GM04503 (cell line): Measurements from ENCODE around the gene SPAG16.
A peak's percentile ranks its signal among the peaks of the same experiment; 100 is the strongest.

Experiments used
- DNase-seq: peaks from one replicate; pipeline ENCODE4 v3.0.0-alpha.2; 2012; ENCODE audit warnings: low read depth

Gene SPAG16

GRCh38 chr2:213284105-213285090 is at the start of gene SPAG16:
TSS of gene SPAG16 (plus strand) at chr2:213284464.
- peak; percentile 88 for DNase-seq

DNA sequence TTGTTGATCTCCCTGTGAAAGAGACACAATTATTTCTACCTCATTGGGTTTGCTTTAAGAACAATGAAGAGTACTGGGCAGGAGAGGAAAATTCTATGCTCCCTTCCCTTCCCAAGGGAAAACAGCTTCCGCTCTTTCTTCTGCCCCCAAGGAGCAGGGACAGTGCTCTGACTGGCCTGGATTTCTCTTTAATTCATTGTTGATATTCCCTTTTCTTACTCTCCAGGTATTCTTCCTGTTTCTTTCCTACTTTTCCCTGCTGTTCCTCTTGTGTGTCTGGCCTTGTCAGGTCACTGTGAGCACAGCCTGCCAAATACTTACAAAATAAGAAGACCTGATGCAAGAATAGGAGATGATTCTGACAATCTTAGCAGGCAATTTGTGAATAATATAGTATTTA is 49.6 kb upstream of the SPAG16 start:
- DNase-seq = no peak

- DNase-seq = no peak
Observed at GRCh38 chr2:213235741-213236140, 48.5 kb upstream of the SPAG16 start.

GRCh38 chr2:213237251-213237650 is 47.0 kb upstream of the SPAG16 start:
- no peak for DNase-seq

- no peak for DNase-seq
Observed at GRCh38 chr2:213237787-213238186, 46.5 kb upstream of the SPAG16 start.

- peak; percentile 83 for DNase-seq
Observed at GRCh38 chr2:213238753-213239495, 45.3 kb upstream of the SPAG16 start.

DNA sequence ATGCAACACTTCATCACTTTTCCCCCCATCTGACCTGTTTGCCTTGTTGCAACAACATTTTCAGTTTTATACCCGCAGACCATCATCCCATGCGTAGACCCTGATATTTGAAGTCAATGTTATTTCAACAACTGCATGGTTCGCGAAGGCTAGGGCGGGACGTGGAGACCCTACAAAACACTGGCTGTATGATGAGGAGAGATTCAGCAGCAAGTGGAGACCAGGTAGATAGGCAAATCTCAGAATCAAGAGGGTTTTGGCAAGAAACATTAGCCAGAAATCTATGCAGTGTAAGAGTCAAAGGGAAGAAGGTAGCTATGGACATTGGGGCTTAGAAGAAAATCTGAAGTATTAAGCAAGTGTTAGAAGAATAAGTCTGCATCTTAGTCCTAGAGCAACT is 42.4 kb upstream of the SPAG16 start:
- no peak for DNase-seq

DNA sequence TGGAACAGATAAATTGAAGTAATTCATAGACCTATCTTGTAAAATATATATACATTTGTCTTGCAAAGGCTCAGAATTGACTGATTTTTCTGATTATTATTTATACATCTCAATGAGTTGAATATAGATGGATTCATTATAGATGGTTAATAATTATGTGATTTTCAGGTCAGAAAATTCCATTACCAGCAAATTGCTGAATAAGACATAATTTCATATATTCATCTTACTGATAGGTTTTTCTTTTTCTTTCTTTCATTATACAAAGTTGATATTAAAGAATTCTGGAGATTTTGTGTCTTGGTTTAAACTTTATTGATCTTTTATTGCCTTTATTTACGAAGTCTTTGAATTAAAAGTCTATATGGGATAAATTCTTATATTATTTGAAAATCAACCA is 41.6 kb upstream of the SPAG16 start:
- DNase-seq = no peak

- DNase-seq = no peak
Observed at GRCh38 chr2:213243189-213244044, 40.8 kb upstream of the SPAG16 start.

GRCh38 chr2:213246497-213247281 is 37.6 kb upstream of the SPAG16 start:
- no peak for DNase-seq

DNA sequence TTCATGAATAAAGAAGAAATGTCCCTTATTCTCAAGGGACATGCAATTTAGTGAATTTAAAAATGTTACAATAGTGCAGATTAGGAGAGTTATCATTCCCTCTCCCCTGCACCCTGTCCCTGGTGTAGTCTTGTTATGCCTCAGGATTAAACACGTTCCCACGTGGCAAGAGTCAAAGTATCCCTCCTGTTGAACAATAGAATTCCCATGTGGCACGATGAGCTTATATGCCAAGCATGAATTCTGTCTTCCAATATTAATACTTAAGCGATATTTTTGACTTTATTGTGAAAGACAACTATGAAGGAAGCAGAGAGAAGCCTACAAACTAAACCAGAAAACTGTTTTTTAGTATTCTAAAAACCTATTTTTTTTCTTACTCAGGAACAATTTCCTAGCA is 36.7 kb upstream of the SPAG16 start:
- DNase-seq = no peak

GRCh38 chr2:213248637-213249036 is 35.6 kb upstream of the SPAG16 start:
- no peak for DNase-seq

GRCh38 chr2:213249502-213249901 is 34.8 kb upstream of the SPAG16 start:
- DNase-seq = no peak

- DNase-seq = no peak
Observed at GRCh38 chr2:213251618-213252017, 32.6 kb upstream of the SPAG16 start.

DNA sequence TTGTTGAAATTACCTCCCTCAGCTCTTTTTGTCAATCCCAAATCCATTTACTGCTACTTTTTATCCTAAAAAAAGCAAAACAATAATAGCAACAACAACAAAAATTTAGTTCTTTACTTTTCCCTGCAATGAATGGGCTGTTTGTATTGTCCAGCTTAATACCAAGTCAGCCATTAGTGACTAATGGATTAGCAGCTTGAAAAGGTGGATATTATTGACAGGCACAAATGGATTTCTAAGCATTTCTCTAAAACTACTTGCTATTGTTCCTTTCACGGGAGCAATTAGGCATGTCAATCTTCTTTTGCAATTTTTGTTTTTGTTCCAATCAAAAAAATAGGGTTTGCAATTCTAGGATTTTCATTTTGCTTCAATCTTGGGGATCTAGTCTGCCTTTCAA is 32.1 kb upstream of the SPAG16 start:
- no peak for DNase-seq

- no peak for DNase-seq
Observed at GRCh38 chr2:213253162-213253561, 31.1 kb upstream of the SPAG16 start.

DNA sequence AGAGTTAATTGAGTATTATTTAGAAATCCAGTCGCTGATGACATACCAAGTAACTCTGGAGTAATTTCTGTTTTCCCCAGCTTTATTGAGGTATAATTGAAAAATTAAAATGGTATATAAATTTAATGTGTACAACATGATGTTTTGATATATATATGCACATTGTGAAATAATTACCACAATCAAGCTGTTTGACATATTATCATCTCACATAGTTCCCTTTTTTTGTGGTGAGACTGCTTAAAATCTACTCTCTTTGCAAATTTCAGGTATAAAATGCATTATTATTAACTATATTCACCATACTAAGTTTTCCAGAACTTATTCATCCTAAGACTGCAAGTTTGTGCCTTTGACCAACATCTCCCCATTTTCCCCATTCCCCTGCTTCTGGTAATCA is 25.0 kb upstream of the SPAG16 start:
- DNase-seq = no peak

DNA sequence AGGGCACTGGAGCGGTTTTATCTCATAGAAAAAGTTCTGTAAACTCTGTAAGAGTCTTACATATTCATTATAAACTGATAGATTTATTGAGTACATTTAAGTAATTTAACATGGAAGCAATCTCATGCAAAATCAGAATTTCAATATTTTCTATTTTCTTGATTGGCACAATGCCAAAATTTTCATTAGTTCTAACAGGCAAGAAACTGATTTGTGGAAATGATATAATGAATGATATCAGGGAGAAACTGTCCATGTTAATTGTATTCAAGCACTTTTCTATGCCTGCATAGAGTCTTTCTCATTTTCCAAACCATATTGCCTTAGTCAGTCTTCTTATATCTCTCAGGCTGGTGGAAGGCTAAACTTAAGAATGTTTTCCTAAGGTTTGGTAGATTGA is 23.0 kb upstream of the SPAG16 start:
- no peak for DNase-seq

GRCh38 chr2:213261715-213262114 is 22.5 kb upstream of the SPAG16 start:
- no peak for DNase-seq

- DNase-seq = no peak
Observed at GRCh38 chr2:213265679-213266078, 18.6 kb upstream of the SPAG16 start.

DNA sequence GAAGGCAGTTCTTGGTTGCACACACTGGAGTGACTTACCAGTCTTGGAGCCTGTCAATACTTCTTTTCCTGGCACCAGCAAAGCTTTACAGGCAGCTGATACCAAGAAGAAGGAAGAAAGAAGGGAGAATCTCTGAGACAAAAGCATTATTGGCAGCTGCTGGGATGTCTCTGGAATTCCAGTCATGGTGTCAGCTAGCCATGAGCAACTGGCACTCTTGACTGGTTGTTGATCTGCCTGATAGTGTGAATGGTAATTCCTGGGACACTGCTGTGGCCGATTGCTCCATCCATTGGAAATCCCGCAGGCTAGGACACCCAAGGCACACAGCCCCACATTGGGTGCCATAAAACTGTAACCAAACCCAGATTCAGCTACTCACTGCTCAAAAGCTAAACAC is 17.8 kb upstream of the SPAG16 start:
- DNase-seq = no peak
